ENCODE data around the gene MYO3B.

Gene MYO3B

DNA sequence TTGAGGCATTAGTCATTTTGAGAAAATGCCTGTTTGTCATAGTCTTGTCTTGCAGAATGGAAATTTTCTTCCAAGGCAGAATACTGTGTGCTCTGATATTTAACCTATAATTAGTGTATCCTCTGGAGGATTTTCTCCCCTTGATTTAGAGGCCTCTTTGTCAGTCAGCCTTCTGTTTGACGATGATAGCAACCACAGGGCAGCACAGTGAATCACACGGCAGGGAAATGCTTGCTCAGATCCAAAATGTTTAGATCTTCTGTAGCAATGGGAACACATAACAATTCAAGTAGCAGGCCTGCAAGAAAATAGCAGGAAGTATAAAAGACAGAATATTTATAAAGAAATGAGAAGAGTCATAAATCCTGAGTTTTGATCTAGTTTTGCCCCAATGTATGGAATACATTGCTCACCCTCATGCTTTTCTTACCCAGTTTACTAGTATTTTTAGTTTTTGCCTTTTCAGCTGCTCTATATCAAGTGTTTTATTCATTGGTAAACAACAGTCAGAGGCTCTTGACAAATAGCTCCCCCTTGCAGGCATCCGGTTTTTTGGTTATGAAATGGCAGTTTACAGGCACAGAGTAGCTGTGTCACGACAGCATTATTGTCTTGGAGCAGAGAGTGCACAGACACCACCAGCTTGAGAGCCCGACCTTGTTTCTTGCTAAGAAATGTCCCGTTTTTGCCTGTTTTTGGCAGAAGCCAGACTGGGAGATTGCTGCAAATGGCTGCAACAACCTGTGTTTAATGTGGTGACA, 185.1 kb downstream of the MYO3B start:
- TF ChIP-seq GATA2 (IDR thresholded peaks at IDR 0.05; ENCODE audit: low read depth, low read length), result no peak
- TF ChIP-seq GATA3 (IDR thresholded peaks at IDR 0.05; ENCODE audit: low read depth, low read length), result no peak

DNA sequence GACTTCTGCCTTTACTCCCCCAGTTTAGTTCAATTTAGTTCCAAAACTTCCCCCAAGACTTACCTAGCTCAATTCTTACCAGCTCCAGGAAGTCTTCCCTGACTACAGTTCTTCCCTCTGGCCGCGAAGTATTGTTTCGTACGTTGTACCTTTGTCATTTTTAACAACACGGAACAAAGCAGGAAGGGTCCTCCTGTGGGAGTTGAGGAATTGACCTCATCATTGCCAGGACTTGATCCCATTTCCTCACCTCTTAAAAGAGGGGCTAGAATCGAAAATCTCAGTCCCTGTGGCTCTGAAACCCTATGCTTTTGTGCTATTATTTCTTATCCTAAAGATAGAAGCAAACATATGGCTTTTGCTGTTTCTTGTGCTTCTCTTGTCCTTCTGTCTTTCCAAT, 187.1 kb downstream of the MYO3B start:
- TF ChIP-seq GATA3 (IDR thresholded peaks at IDR 0.05; ENCODE audit: low read depth, low read length) (no peak), GATA2 (IDR thresholded peaks at IDR 0.05; ENCODE audit: low read depth, low read length) (no peak)

DNA sequence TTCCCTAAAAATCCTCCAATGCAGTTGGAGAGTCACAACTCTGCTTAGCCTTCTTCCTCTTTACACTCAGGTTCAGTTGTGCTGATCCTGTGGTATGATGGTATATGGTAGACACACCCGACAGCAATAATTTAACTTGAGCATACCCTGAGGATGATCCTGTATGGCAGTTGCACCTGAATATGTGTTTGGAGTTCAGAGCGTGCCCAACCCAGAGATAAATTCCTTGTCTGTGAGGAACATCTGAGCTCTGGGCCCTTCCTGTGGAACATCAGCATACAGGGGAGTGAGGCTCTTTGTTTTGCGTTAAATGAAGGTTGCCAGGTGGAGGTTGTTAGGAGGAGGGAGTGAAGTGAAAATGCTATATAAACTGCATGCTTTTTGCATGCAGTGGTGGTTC, 187.7 kb downstream of the MYO3B start:
- TF ChIP-seq GATA3 (IDR thresholded peaks at IDR 0.05; ENCODE audit: low read depth, low read length), result no peak
- no peak for TF ChIP-seq GATA2 (IDR thresholded peaks at IDR 0.05; ENCODE audit: low read depth, low read length)

DNA sequence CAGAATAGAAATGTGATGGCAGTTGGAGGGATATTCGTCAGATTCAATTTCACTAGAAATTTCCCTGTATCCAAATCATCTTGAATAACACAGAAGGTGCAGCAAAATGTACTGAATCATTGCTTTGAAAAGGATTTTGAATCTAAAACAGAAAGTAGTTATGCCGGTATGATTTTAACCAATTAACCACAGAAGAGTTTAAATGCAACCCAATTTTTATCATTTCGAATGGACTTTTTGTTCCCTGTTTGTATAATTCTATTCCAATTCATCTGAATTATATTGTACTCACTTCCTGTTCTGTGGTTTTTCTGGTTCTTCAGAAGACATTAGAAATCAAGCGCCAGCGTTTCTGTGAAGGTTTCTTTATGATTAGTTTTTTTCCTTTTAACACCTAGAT, 190.4 kb downstream of the MYO3B start:
- TF ChIP-seq GATA2 (IDR thresholded peaks at IDR 0.05; ENCODE audit: low read depth, low read length) (no peak), GATA3 (IDR thresholded peaks at IDR 0.05; ENCODE audit: low read depth, low read length) (no peak)

DNA sequence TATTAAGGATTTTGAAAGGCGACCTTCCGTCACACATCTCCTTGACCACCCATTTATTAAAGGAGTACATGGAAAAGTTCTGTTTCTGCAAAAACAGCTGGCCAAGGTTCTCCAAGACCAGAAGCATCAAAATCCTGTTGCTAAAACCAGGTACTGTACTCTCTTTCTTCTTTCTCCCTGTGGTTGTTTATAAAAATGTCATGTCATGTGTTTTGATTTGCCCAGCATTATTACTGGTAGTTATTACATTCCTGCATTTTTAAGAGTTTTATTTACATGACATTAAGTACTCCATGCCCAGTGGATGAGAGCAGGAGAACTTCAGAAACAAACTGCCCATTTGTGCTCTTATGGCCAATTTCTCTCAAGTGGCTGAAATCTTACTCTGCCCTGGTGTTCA, 191.3 kb downstream of the MYO3B start:
- TF ChIP-seq GATA2 (IDR thresholded peaks at IDR 0.05; ENCODE audit: low read depth, low read length), result no peak
- TF ChIP-seq GATA3 (IDR thresholded peaks at IDR 0.05; ENCODE audit: low read depth, low read length), result no peak

DNA sequence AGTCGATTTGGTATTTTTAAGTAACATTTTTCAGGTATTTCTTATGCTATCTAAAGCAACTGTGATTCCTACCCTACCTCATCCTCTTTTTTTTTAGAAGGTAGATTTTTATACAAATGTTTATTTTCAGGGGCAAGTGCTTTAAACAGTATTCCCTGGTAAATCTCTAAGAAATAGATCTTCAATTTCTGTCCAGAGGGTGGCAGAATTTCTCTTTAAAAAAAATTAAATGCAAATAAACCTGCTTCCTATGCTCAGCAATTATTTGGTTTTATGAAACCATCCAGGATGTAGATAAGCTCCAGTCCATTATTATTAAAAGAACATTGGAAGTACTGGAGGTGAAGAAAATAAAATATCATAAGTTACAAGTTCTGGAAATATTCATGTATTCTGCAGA, 191.9 kb downstream of the MYO3B start:
- TF ChIP-seq GATA3 (IDR thresholded peaks at IDR 0.05; ENCODE audit: low read depth, low read length), result no peak
- TF ChIP-seq GATA2 (IDR thresholded peaks at IDR 0.05; ENCODE audit: low read depth, low read length), result no peak

DNA sequence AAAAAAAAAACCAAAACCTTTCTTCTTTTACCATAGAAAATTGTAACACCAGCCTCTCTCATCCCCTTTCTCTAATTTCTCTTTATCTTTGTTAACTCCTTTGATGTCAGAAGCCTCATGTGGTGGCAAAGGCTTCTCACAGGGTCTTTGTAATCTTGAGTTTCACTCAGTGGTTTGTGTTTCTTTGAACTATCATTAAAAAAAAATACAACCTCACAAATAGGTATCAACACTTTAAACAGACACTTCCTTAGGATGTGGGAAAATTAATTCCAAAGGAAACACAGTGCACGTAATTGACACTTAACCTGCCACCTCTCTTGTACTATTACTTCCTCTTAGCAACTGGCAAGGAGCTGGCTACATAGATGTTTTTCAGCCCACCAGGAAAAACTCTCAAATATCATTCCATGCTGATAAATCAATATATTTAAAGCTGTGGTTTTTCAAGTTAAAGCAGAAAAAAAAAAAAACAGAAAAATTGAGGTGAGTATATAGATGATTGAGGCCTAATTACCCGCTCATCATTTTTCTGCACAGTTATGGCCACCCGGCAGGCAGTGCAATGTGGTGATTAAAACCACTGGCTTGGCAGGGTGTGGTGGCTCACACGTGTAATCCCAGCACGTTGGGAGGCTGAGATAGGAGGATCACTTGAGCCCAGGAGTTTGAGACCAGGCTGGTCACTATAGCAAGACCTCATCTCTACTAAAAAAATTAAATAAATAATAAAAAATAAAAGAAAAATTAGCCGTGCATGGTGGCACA, 193.5 kb downstream of the MYO3B start:
- no peak for TF ChIP-seq GATA2 (IDR thresholded peaks at IDR 0.05; ENCODE audit: low read depth, low read length)
- no peak for TF ChIP-seq GATA3 (IDR thresholded peaks at IDR 0.05; ENCODE audit: low read depth, low read length)

DNA sequence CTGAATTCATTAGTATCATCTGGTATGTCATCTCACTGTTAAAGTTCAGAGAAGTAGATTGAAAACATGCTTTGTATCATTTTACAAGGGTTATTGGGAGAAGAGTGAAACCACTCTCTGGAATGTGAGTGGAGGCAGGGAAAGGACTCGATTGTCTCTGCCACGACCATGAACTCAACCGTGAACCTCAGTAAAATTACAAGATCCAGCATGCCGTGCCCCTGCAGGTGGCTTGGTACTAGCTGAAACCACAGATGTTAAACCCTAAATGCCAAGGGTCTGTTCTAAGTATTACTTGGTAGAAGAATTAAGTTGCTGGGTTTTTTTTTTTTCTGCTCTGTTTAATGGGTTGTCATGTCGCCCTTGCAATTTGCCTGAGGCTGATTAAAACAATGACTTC, 197.2 kb downstream of the MYO3B start:
- TF ChIP-seq GATA2 (IDR thresholded peaks at IDR 0.05; ENCODE audit: low read depth, low read length), result no peak
- no peak for TF ChIP-seq GATA3 (IDR thresholded peaks at IDR 0.05; ENCODE audit: low read depth, low read length)

DNA sequence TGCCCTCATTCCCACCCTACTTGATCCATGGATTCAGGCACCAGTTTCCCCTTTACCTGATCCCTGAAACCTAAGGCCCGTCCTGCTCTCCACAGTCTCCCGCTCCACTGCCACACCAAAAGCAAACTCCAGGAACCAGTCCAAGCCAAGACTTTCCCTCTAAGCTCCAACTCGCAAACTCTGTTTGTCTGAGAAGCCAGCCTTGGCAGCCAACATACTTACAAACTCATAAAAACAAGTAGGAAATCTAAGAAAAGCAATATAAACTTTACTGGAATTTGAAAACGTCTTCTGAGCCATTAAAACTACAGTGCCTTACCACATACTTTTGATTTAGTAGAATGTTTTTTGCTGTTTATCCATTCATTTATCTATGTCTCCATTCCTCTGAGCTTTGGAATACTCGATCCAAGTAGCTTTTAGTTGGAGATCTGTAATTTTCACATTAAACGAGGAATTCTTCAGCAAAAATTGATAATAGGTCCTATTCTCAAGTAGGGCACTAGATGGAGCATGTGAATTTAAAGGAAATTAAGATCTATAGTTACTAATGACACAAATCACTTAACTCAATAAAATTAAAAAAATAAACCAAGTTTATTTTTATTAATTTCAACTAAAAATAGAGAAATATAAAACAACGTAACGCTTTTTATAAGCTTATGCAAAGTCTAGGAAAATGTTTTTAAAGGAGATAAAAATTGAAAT, 199.7 kb downstream of the MYO3B start:
- TF ChIP-seq GATA2 (IDR thresholded peaks at IDR 0.05; ENCODE audit: low read depth, low read length) (no peak), GATA3 (IDR thresholded peaks at IDR 0.05; ENCODE audit: low read depth, low read length) (no peak)

DNA sequence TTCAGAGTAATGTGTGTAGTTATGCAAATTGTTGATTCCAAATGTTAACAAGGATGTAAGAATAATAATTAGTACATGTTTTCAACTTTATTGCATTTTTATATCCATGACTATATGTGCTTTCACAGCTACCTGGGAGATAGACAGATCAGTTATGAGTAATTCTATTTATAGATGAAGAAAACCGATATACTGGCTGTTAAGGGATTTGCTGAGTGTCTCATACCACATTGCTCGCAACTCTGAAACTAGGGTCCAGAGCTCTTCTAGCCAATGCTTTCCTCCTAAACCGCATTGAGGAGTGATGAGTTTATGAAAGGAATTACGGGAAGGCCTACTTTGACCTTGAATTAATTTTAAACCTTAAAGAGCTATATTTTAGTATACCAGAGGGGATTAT, 202.3 kb downstream of the MYO3B start:
- TF ChIP-seq GATA2 (IDR thresholded peaks at IDR 0.05; ENCODE audit: low read depth, low read length), result no peak
- TF ChIP-seq GATA3 (IDR thresholded peaks at IDR 0.05; ENCODE audit: low read depth, low read length), result no peak

DNA sequence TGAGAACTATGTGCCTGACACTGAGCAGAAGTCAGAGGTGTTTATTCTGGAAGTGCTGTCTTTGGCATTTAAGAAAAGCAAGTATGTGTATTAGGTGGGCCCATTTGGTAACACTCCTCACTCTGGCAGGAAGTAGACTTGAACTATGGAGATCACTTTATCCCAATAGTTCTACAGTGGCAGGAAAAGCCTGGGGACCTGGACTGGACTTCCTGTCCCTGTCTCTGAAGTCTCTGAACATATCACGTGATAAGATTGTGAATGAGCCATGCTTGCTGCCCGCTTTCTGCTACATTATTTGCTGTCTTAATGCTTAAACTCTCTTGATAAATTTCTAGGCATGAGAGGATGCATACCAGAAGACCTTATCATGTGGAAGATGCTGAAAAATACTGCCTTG, 203.7 kb downstream of the MYO3B start:
- no peak for TF ChIP-seq GATA2 (IDR thresholded peaks at IDR 0.05; ENCODE audit: low read depth, low read length)
- no peak for TF ChIP-seq GATA3 (IDR thresholded peaks at IDR 0.05; ENCODE audit: low read depth, low read length)

DNA sequence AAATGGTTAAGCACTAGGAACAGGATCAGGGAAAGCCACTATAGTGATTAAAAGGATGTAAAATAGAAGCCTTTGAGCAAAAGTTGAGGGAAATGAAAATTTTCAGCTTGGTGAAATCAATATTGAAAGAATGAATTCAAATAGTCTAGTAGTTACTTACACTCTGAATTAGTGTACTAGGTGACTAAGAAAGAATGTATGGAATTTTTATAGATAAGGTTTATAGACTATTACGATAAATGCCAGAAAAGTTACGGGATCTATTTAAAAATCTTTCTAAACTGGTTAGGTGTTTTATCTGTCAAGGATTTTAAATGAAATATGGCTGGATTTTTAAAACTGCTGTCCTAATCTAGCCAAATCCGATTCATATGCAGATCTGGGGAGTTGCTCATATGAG, 208.6 kb downstream of the MYO3B start:
- TF ChIP-seq GATA3 (IDR thresholded peaks at IDR 0.05; ENCODE audit: low read depth, low read length) (no peak), GATA2 (IDR thresholded peaks at IDR 0.05; ENCODE audit: low read depth, low read length) (no peak)

DNA sequence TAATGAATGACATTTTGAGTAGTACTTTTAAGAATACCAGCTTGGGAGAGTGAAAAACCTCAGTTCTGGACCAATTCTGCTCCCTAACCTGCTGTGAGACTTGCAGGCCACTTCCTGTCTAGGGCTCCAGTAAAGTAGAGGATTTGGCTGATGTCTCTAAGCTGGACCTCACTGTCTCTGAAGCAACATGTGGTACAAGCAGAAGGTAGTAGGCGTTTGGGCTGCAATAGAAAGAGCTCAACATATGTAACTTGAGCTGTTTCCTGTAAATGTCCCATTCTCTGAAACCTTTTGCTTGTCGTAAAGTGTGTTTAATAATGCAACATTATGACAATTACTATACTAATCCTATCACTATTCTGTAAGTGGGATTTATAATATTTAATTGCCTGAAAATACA, 213.1 kb downstream of the MYO3B start:
- no peak for TF ChIP-seq GATA2 (IDR thresholded peaks at IDR 0.05; ENCODE audit: low read depth, low read length)
- TF ChIP-seq GATA3 (IDR thresholded peaks at IDR 0.05; ENCODE audit: low read depth, low read length), result no peak

DNA sequence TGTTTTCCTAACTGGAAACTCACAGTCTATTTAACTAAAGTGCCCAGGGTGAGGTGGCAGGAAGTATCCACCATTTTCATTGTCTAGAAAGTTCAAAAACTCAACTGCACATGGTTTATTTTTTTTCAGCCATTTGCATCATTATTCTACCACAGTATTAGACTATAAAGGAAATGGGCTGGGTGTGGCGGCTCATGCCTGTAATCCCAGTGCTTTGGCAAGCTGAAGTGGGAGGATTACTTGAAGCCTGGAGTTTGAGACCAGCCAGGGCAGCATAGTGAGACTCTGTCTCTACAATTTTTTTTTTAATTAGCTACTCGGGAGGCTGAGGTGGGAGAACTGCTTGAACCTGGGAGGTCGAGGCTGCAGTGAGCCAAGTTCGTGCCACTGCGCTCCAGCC, 213.8 kb downstream of the MYO3B start:
- TF ChIP-seq GATA3 (IDR thresholded peaks at IDR 0.05; ENCODE audit: low read depth, low read length) (no peak), GATA2 (IDR thresholded peaks at IDR 0.05; ENCODE audit: low read depth, low read length) (no peak)
